GM10266 (cell line): Measurements from ENCODE around the gene DCDC2C.

Experiments
- DNase-seq: peaks from one replicate; pipeline ENCODE4 v3.0.0; 2012; ENCODE audit errors: extremely low spot score
- CTCF ChIP-seq: IDR thresholded peaks from 2 replicates; pipeline ENCODE4 v1.5.1; 2012; ENCODE audit warnings: mild to moderate bottlenecking, low read depth; ENCODE audit not compliant: control insufficient read depth, insufficient read depth; ENCODE audit errors: missing control alignments

Gene DCDC2C

GRCh38 chr2:3682811-3683210, 20.6 kb upstream of the DCDC2C start:
- TF ChIP-seq CTCF: no peak
- DNase-seq: no peak

DNA sequence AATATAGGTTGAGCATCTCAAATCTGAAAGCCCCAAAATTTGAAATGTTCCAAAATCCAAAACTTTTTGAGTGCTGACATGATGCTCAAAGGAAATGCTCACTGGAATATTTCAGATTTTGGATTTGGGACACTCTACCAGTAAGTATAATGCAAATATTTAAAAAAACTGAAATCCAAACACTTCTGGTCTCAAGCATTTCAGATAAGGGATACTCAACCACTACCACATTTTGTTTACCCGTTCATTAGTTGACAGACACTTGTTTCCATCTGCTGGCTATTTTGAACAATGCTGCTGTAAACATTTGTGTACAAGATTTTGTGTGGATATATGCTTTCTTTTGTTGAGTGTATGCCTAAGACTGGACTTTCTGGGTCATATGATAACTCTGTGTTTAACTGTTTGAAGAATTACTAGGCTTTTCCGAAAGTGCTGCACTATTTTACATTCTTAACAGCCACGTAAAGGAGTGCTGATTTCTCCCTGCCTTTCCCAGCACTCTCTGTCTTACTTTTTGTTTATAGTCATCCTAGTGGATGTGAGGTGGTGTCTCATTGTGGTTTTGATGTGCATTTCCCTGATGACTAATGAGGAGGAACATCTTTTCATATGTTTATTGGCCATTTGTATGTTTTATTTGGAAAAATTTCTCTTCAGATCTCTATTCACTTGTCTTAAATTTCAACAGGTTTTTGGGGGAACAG, 19.5 kb upstream of the DCDC2C start:
- no peak for TF ChIP-seq CTCF
- no peak for DNase-seq

DNA sequence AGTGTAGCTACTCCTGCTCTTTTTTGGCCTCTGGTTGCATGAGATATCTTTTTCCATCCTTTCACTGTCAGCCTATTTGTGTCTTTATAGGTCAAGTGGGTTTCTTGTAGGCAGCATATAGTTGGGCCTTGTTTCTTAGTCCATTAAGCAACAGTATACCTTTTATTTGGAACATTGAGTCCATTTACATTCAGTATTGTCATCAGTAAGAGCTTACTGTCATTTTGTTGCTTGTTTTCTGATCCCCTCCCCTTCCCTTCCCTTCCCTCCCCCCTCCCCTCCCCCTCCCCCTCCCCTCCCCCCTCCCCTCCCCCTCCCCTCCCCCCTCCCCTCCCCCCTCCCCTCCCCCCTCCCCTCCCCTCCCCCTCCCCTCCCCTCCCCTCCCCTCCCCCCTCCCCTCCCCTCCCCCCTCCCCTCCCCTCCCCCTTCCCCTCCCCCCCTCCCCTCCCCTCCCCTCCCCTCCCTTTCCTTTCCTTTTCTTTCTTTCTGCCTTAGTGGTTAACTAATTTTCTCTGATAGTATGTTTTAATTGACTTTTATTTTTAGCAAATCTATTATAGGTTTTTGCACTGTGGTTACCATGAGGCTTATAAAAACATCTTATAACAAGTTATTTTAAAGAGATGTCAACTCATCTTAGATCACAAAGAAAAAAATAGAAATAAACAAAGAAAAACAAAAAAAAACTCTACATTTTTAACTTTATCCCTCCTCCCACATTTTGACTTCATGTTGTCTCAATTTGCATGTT, 13.2 kb upstream of the DCDC2C start:
- no peak for TF ChIP-seq CTCF
- no peak for DNase-seq

GRCh38 chr2:3692375-3692774, 11.0 kb upstream of the DCDC2C start:
- peak; percentile 17 for TF ChIP-seq CTCF
- DNase-seq: no peak

- no peak for TF ChIP-seq CTCF
- no peak for DNase-seq
Observed at GRCh38 chr2:3696545-3696944, 6.8 kb upstream of the DCDC2C start.

GRCh38 chr2:3701071-3701470, 2.3 kb upstream of the DCDC2C start:
- no peak for DNase-seq
- TF ChIP-seq CTCF: no peak

DNA sequence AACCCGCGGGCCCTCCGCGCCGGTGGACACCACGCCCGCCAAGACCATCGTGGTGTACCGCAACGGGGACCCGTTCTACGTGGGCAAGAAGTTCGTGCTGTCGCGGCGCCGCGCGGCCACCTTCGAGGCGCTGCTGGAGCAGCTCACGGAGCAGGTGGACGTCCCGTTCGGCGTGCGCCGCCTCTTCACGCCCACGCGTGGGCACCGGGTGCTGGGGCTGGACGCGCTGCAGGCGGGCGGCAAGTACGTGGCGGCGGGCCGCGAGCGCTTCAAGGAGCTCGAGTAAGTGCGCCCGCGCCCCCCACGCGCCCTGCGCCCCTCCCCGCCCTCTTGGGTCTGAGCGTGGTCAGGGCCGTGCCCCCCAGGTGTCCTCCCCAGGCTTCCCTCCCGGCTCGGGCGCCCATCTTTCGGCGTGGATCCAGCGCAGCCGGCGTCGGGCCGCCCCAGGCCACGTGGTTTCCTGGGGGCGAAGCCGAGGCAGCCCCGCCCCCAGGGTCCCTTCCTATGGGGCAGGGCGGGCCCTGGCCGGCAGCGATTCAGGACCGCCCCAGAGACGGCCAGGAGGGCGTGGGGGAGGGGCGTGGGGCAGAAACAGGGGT, 481 bp downstream of the DCDC2C start:
- no peak for DNase-seq
- TF ChIP-seq CTCF: no peak
